ENCODE results near the gene BRD4.

The BRD4 gene

GRCh38 chr19:15194938-15195337 is 137.4 kb downstream of the BRD4 start:
- TF ChIP-seq, protein P1, sequence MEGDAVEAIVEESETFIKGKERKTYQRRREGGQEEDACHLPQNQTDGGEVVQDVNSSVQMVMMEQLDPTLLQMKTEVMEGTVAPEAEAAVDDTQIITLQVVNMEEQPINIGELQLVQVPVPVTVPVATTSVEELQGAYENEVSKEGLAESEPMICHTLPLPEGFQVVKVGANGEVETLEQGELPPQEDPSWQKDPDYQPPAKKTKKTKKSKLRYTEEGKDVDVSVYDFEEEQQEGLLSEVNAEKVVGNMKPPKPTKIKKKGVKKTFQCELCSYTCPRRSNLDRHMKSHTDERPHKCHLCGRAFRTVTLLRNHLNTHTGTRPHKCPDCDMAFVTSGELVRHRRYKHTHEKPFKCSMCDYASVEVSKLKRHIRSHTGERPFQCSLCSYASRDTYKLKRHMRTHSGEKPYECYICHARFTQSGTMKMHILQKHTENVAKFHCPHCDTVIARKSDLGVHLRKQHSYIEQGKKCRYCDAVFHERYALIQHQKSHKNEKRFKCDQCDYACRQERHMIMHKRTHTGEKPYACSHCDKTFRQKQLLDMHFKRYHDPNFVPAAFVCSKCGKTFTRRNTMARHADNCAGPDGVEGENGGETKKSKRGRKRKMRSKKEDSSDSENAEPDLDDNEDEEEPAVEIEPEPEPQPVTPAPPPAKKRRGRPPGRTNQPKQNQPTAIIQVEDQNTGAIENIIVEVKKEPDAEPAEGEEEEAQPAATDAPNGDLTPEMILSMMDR (IDR thresholded peaks at IDR 0.05; ENCODE audit: low read depth, low read length): no peak
- no peak overlapping the region; the same call in 1 of the 2 replicates for H3K4me3 ChIP-seq (ENCODE audit: low read depth, low read length)

- H3K4me3 ChIP-seq (ENCODE audit: low read depth, low read length): no peak overlapping the region
- TF ChIP-seq, protein P1 (IDR thresholded peaks at IDR 0.05; ENCODE audit: low read depth, low read length): no peak
Measured at GRCh38 chr19:15191982-15192381, 140.4 kb downstream of the BRD4 start.

DNA sequence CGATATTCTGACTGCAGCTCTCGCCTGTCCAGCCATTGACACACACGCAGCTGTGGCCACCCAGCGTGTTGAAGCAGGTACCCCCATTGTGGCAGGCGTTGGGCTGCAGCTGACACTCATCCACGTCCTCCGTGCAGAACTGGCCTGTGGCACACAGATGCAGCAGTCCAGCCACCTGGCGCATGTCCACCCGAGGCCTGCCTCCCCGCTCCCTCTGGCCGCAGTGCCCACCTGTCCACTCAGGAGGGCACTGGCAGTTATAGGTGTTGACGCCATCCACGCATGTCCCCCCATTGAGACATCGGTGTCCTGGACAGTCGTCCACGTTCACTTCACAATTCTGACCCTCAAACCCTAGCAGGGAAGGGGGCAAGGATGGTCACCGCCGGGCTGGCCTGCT is 140.8 kb downstream of the BRD4 start:
- no peak overlapping the region for H3K4me3 ChIP-seq (ENCODE audit: low read depth, low read length)
- TF ChIP-seq, protein P1 (IDR thresholded peaks at IDR 0.05; ENCODE audit: low read depth, low read length): no peak

DNA sequence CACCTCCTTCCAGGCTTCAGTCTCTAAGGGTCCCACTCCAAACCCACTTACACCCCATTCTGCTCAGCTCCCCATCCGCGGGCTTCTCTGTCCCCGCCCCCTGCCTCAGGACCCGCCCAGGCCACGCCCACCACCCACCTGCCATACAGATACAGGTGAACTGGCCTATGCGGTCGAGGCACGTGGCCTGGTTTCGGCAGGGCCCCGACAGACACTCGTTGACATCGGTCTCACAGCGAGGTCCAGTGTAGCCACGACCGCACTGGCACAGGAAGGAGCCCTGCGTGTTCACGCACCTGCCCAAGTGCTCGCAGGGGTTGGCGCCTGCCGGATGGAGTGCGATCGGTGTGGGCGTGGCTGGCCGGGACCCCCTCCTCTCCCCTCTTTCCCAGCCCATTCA is 143.5 kb downstream of the BRD4 start:
- H3K4me3 ChIP-seq (ENCODE audit: low read depth, low read length): no peak overlapping the region
- TF ChIP-seq, protein P1 (IDR thresholded peaks at IDR 0.05; ENCODE audit: low read depth, low read length): no peak

DNA sequence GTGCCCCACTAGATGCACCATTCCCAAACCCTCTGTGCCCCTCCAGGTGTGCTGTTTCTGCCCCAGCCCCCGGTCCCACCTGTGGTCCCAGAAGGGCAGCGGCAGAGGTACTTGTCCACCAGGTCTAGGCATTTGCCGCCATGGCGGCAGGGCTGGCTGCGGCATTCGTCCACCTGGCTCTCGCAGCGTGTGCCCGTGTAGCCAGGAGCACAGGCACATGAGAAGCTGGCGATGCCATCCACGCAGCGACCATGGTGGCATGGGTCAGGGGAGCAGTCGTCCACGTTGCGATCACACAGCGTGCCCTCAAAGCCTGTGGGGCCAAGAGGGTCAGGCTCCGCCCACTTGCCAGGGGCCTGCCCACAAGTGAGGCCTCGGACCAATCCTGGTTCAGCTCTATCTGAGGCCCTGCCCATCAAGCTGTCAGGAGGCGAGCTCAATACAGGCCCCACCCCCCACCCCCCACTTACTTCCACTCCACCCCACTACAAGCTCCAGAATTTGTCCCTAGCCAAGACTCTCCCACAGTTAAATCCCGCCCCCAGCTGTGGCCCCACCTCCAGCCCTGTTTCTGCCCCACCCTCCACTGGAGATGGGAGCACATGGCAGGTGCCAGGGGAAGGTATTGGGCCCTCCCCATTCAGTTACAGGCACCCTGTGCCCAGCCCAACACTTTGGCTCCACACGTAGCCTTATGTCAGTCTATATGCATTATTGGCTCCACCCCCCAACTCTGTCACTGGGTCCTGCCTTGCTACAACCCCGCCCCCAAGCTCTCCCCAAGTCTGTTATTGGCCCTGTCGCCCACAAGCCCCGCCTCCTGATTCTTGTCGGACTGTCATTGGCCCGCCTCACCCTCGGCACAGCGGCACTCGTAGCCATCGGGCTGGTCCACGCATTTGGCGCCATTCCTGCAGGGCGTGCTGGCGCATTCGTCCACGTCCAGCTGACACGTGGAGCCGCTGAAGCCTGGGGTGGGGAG is 145.0 kb downstream of the BRD4 start:
- TF ChIP-seq, protein P1 (IDR thresholded peaks at IDR 0.05; ENCODE audit: low read depth, low read length): no peak

More for the DNA sequence above, 145.0 kb downstream of the BRD4 start:
- H3K4me3 ChIP-seq (ENCODE audit: low read depth, low read length): no peak overlapping the region

Measured in WI38 (cell line).